Stomach smooth muscle (tissue), 2 donors: Measurements from ENCODE around the gene GSC2.

Experiments used
- H3K27ac ChIP-seq: one replicate; pipeline ENCODE4 v1.7.0; 2013; ENCODE audit warnings: mild to moderate bottlenecking, low read length, inconsistent platforms
- H3K27me3 ChIP-seq, 2 donors: one replicate each; pipeline ENCODE4 v1.7.0; 2013; ENCODE audit warnings: low read length in 2 of 2; ENCODE audit not compliant: insufficient read depth in 2 of 2, control insufficient read depth in 1 of 2
- H3K36me3 ChIP-seq, 2 donors: one replicate each; pipeline ENCODE4 v1.7.0; 2013; ENCODE audit warnings: low read length in 2 of 2; ENCODE audit not compliant: control insufficient read depth in 2 of 2, insufficient read depth in 2 of 2
- H3K4me1 ChIP-seq: one replicate; pipeline ENCODE4 v1.7.0; 2013; ENCODE audit warnings: low read length; ENCODE audit not compliant: control insufficient read depth, insufficient read depth
- H3K4me3 ChIP-seq, 2 donors: one replicate each; pipeline ENCODE4 v1.7.0; 2013; ENCODE audit warnings: low read length in 2 of 2
- H3K9ac ChIP-seq, 2 donors: one replicate each; pipeline ENCODE4 v1.7.0; 2013; ENCODE audit warnings: low read length in 2 of 2, mild to moderate bottlenecking in 1 of 2
- H3K9me3 ChIP-seq, 2 donors: one replicate each; pipeline ENCODE4 v1.7.0; 2013; ENCODE audit warnings: low read length in 2 of 2; ENCODE audit not compliant: control insufficient read depth in 2 of 2
- donor health status: healthy.
- donor health status: Pancreatic carcinoma.

Gene GSC2

GRCh38 chr22:19111140-19111539 is 39.0 kb downstream of the GSC2 start:
- Histone ChIP-seq H3K9me3 (no peaks in the 10 kb centered on the region), H3K4me3 (no peak overlapping the region), H3K4me1 (peaks cover 28% of the 10 kb centered on the region), H3K36me3 (peaks cover 0 to 2% of the 10 kb centered on the region in 2 donors), H3K27ac (no peak overlapping the region), H3K27me3 (no peaks in the 10 kb centered on the region), H3K9ac (no peak overlapping the region)

- Histone ChIP-seq H3K27me3 (no peaks in the 10 kb centered on the region), H3K9me3 (no peaks in the 10 kb centered on the region), H3K9ac (no peak overlapping the region), H3K27ac (no peak overlapping the region), H3K4me1 (peaks cover 31% of the 10 kb centered on the region), H3K4me3 (no peak overlapping the region), H3K36me3 (peaks cover 0 to 2% of the 10 kb centered on the region in 2 donors)
Observed at GRCh38 chr22:19110646-19111045, 39.4 kb downstream of the GSC2 start.

GRCh38 chr22:19110064-19110458 is 40.0 kb downstream of the GSC2 start:
- Histone ChIP-seq H3K4me1 (peaks cover 30% of the 10 kb centered on the region), H3K36me3 (peaks cover 0 to 2% of the 10 kb centered on the region in 2 donors), H3K27me3 (no peaks in the 10 kb centered on the region), H3K9ac (no peak overlapping the region), H3K4me3 (no peak overlapping the region), H3K9me3 (no peaks in the 10 kb centered on the region), H3K27ac (no peak overlapping the region)

- H3K4me3 ChIP-seq, result peak overlapping the region in 1 of 2 donors; percentile 9
- peaks cover 31% of the 10 kb centered on the region for H3K4me1 ChIP-seq
- H3K9ac ChIP-seq, result no peak overlapping the region
Observed at GRCh38 chr22:19109198-19110063, 40.7 kb downstream of the GSC2 start.

GRCh38 chr22:19108807-19109197 is 41.3 kb downstream of the GSC2 start:
- peaks cover 0 to 2% of the 10 kb centered on the region in 2 donors for H3K36me3 ChIP-seq
- H3K27me3 ChIP-seq, result no peaks in the 10 kb centered on the region
- H3K4me1 ChIP-seq, result peaks cover 35% of the 10 kb centered on the region
- no peak overlapping the region for H3K4me3 ChIP-seq
- no peaks in the 10 kb centered on the region for H3K9me3 ChIP-seq
- no peak overlapping the region for H3K27ac ChIP-seq
- H3K9ac ChIP-seq, result no peak overlapping the region

More at GRCh38 chr22:19109198-19110063, 40.7 kb downstream of the GSC2 start:
- Histone ChIP-seq H3K36me3 (peaks cover 0 to 2% of the 10 kb centered on the region in 2 donors), H3K27ac (no peak overlapping the region), H3K9me3 (no peaks in the 10 kb centered on the region), H3K27me3 (no peaks in the 10 kb centered on the region)

- H3K9ac ChIP-seq, result no peak overlapping the region
- no peak overlapping the region for H3K4me3 ChIP-seq
- no peaks in the 10 kb centered on the region for H3K27me3 ChIP-seq
- H3K27ac ChIP-seq, result no peak overlapping the region
- peaks cover 35% of the 10 kb centered on the region for H3K4me1 ChIP-seq
- H3K9me3 ChIP-seq, result no peaks in the 10 kb centered on the region
- no peaks in the 10 kb centered on the region for H3K36me3 ChIP-seq
Observed at GRCh38 chr22:19107730-19108074, 42.4 kb downstream of the GSC2 start.

GRCh38 chr22:19106886-19107729 is 43.0 kb downstream of the GSC2 start:
- H3K9ac ChIP-seq, result no peak overlapping the region
- no peaks in the 10 kb centered on the region for H3K27me3 ChIP-seq
- no peak overlapping the region for H3K27ac ChIP-seq

GRCh38 chr22:19105867-19106802 is 44.0 kb downstream of the GSC2 start:
- H3K4me3 ChIP-seq, result no peak overlapping the region
- H3K9ac ChIP-seq, result no peak overlapping the region
- H3K36me3 ChIP-seq, result peaks cover 0 to 2% of the 10 kb centered on the region in 2 donors
- peaks cover 32% of the 10 kb centered on the region for H3K4me1 ChIP-seq
- no peaks in the 10 kb centered on the region for H3K27me3 ChIP-seq
- no peaks in the 10 kb centered on the region for H3K9me3 ChIP-seq
- no peak overlapping the region for H3K27ac ChIP-seq

More at GRCh38 chr22:19106886-19107729, 43.0 kb downstream of the GSC2 start:
- H3K4me1 ChIP-seq, result peaks cover 32% of the 10 kb centered on the region
- no peaks in the 10 kb centered on the region for H3K36me3 ChIP-seq
- no peak overlapping the region for H3K4me3 ChIP-seq
- H3K9me3 ChIP-seq, result no peaks in the 10 kb centered on the region

- Histone ChIP-seq H3K4me1 (peaks cover 32% of the 10 kb centered on the region), H3K27ac (no peak overlapping the region), H3K36me3 (peaks cover 0 to 3% of the 10 kb centered on the region in 2 donors), H3K9ac (no peak overlapping the region), H3K4me3 (no peak overlapping the region), H3K27me3 (no peaks in the 10 kb centered on the region), H3K9me3 (no peaks in the 10 kb centered on the region)
Observed at GRCh38 chr22:19105456-19105855, 44.6 kb downstream of the GSC2 start.
